HG03064 (cell line): ENCODE data around the gene CEBPZOS.

Experiments
- ATAC-seq: cut with Tn5 transposase; IDR thresholded peaks from one replicate; pipeline ENCODE4 v1.9.1; 2021; ENCODE audit warnings: low read depth; ENCODE audit not compliant: unreplicated experiment

The CEBPZOS gene

DNA sequence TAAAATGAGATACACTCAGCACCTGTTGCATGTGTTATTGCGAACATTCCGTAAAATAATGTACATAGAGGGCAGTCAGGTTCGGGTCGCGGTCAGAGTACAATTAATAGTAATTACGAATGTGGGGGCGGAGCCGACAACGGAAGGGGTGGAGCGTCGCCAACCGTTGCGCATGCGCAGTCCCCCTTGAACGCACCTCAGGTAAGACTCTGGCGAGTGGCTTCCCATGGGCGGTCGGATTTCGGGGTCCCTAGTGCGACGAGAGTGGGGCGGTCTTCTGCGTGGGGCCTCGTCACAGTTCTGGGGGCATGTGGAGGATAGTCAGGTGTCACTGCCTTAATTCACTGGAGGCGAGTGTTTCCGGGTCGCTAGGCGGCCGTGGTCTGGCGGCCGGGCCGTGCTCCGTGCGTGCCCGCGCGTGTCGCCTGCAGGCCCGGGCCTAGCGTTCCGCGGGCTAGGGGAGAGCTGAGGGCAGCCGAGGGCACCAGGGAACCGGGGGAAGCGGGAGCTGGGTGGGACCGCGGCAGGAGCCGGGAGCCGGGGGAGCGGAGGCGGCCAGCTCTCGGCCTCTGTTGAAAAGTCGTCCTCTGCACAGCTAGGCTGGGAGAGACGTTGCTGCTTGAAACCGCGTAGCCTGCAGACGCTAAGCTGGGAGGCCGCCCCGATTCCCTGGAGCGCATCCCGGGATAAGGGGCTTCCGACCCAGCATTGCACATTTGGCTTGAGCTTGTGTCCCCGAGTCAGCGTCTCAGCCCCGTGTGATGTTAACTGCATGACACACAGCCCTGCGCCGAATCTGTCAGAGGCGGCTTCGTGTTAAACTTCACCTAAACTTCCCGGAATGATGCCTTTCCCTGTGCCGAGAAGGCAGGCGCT lies at the start of gene CEBPZOS:
TSS of gene CEBPZOS (plus strand) at position 177 of the 876 bp plus-strand sequence. CDS start 3,209 bp downstream, outside the sequence.
- peak; percentile 69 for ATAC-seq

DNA sequence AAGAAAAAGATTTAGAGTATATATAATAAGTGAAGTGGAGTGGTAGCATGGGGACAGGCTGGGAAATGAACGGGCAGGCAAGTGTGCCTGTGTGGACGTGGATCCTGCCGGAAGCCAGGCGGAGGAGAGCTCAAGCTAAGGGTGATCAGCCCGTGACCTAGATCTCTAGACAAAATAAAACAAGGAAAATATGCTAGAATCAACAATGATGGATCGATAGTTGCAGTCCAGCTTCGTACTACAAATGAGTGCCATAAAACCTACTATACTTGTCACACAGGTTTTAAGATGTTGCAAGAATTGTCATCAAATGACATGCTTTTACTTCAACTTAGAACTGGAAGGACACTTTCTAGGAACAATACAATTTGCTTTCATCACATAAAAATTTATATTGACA lies 48.0 kb upstream of the CEBPZOS start:
- no peak for ATAC-seq

DNA sequence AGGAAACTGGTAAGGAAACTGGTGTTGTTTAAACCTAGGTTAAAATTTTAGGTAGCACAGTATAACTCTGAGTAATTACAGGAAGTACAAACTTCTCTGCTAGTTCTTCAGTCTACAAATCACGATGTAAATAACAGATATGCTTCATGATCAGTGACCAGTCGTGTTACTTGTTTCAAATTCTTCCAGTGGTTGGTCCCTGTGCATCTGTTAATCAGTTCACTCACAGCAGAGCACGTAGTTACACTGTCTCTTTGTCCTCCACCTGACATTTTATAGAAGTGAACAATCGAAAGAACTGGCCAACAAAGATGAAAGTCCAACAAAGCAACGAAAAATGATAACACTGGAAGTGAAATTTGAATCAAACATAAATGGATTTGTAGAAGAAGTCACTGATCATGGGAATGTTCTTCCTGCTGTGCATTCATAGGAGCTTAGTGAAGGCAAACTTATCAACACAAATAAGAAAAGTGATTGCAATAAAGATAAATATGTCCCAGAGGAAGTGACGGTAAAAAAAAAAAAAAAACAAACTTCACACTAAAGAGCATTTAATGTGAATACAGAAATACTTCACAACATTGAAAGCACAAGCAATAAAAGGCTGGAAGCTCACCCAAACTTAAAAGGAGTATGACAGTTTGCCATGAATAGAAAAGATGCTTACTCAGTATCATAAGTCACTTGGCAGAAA lies 46.5 kb upstream of the CEBPZOS start:
- ATAC-seq, result no peak

DNA sequence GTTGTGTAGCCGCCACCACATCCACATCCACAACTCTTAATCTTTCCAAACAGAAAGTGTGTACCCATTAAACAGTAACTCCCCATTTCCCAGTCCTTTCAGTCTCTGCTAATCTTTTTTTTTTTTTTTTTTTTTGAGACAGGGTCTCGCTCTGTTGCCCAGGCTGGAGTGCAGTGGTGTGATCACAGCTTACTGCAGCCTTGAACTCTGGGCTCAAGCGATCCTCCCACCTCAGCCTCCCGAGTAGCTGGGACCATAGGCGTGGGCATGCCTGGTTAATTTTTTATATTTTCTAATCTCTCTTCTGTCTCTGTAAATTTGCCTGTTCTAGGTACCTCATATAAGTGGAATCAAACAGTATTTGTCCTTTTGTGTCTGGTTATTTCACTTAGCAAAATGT lies 43.1 kb upstream of the CEBPZOS start:
- ATAC-seq, result no peak

DNA sequence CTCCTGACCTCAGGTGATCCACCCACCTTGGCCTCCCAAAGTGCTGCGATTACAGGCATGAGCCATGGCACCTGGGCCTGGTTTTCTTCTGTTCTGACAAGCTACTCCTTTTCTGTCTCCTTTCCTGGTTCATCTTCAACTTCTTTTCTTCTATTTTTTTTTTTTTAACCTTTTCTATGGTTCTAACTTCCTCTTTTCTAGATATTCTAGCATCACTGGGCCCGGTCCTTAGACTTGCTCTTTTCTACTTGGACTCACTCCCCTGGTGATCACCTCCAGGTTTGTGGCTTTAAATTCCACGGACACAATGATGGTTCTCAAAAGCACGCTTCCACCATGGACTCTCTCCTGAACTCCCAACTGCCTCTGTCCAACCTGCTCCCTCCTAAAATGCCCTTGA lies 41.5 kb upstream of the CEBPZOS start:
- no peak for ATAC-seq

DNA sequence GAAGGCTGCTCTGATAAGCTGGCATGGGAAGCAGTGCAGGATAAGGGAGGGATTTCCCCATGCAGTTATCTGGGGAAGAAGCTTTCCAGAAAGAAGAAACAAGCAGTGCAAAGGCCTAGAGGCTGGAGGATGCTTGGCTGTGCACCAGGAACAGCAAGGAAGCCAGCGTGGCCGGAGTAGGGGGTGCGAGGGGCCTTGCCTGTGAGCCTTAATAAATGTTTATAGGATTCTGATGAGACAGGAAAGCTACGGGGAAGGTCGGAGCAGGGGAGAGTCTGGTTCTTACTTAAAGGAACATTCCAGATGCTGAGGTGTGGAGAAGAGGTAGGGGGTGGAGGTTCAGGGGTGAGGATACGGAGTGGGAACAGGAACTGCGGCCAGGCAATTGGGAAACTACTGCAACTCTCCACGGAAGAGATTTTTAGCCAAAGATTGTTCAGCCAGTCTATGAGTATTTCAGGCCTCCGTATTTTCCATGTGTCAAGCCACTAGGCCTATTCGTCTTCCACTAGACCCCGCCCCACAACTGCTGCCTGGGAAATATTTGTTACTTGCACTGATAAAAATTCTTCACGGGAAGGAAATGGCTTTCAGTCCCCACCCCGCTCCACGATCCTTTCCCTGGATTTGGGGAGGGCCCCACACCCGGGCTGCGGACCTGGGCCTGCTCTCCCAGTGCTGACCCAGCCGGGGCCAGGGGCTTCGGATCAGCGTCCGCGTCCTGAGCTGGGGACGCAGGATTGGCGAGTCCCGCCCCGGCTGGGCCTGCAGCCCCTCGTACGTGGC lies 40.0 kb upstream of the CEBPZOS start:
- peak; percentile 5 for ATAC-seq

DNA sequence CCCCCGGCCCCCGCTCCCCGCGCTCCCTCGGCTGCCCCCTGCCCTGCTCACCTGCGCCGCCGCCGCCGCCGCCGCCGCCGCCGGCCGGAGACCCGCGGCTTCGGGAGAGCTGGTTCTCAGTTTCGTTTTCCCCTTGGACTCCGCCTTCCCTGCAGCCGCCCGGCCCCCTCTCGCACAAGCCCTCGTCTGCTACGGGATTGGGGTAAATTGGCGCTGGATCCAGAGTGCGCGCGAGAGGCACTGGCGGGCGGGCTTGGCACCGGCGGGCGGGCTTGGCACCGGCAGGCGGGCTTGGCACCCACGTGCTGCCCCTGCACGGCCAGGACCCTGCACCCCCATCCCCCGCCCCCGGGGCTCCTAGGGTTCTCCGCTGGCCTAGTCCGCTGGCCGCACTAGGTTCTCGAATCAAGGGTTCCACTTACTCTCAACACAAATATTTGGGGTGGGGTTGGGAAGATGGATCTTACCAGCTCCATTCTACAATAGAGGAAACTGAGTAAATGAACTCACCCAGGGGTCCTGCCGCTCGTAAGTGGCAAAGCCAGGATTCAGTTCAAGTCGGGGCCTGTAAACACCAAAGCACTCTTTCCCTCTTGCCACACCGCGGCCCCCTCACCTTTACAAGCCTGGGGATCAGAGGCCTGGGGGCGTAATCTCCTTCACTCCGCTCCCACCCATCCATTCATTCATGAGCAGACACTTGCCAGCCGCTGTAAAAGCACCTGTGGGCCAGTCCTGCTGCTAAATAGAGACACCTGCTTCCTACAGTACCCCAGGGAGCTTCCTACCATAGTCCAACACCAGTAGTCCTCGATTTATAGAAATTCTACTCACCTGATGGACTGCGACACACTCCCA lies 39.2 kb upstream of the CEBPZOS start, which contains the start of gene EIF2AK2:
TSS of gene EIF2AK2 (minus strand) at position 124 of the 858 bp plus-strand sequence. CDS start 9,174 bp downstream, outside the sequence.
- peak; percentile 68 for ATAC-seq

DNA sequence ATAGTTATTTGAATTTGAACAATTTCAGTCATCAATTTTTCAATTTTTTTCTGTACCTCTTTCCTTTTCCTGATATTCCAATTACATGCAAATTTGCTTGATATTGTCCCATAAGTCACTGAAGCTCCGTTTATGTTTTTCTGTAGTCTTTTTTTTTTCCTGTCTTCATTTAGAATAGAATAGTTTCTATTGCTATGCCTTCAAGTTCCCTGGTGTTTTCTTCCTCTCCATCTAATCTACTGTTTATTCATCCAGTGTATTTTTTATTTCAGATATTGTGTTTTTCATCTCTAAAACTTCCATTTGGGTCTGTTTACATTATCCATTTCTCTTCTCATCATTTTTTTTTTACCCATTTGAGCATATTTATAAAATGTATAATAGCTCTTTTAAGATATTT lies 31.5 kb upstream of the CEBPZOS start:
- ATAC-seq, result no peak

DNA sequence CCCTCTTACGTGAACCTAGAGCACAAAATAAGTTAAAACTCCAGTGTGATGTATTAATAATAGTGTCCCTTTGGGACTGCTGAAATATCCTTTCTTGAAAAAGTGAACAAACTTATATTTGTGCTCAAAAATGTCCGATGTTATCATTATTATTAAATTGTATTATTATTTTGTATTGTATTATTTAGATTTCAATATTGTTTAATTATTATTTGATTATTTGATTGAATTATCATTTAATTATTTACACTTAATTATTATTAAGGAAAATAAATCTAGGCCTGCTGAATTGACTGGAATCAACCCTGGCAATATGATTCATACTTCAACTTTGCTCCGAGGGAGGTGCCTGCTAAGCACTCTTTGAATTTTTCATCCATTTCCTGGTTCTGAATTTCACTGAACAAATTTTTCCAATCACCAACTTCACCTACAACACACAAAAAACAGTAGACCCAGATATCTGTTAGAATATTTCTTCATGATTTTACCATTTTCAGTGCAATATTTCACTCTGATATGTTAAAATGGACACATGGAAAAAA lies 28.6 kb upstream of the CEBPZOS start:
- ATAC-seq, result no peak

DNA sequence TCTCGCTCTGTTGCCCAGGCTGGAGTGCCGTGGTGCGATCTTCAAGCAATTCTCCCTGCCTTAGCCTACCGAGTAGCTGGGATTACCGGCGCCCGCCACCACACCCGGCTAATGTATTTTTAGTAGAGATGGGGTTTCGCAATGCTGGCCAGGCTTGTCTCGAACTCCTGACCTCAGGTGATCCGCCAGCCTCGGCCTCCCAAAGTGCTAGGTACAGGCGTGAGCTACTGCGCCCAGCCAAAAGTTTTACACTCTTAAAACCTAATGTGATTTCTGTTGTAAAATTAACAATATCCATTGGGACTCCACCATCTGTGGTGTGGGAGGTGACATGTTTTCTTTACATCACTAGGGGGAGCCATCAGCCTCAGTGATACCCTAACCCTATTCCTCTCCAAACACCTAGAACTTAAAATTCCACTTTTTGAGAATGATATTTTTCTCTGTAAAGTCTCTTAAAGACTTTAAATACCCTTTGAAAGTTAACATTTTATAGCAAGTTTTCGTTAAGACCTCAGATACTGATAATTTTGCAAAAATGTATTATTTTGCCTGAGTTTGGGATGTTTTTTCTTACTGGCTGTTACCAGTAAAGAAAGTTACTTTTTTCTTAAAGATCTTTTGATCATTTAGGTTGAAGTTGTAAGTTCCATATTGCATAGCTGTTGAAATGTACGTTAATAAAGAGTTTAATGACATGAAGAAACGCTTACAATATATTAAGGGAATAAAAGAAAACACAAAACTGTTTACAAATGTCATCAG lies 27.9 kb upstream of the CEBPZOS start:
- ATAC-seq, result no peak

DNA sequence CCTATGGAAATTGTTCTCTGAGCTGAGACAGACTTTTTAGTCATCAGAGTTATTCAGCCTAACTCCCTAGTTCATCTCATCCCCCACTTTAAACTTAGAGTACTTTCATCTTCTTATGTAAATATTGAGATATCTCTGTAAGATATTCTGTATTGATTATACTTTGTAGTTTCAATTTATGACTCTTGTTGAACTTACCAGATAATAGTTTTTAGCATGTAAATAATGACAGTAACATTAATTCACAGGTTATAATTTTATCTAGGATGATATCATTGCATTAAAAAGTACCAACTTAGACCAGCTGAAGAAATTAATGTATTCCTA lies 24.7 kb upstream of the CEBPZOS start:
- ATAC-seq, result no peak

DNA sequence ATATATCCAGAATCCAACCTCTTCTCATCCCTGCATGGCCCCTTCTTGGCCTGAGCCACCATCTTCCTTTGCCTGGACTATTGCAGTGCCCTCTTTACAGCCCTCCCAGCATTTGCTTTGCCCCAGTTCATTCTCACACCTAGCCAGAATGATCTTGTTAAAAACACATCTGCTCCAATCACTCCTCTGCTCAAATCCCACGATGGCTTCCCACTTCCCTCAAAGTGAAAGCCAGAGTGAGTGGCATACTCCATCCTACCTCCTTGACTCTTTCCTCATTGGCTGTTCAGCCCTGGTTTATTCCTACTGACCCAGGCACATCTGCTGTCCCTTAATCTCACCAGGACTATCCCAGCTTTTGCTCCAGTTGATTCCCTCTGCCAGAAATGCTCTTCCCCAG lies 22.6 kb upstream of the CEBPZOS start:
- no peak for ATAC-seq

DNA sequence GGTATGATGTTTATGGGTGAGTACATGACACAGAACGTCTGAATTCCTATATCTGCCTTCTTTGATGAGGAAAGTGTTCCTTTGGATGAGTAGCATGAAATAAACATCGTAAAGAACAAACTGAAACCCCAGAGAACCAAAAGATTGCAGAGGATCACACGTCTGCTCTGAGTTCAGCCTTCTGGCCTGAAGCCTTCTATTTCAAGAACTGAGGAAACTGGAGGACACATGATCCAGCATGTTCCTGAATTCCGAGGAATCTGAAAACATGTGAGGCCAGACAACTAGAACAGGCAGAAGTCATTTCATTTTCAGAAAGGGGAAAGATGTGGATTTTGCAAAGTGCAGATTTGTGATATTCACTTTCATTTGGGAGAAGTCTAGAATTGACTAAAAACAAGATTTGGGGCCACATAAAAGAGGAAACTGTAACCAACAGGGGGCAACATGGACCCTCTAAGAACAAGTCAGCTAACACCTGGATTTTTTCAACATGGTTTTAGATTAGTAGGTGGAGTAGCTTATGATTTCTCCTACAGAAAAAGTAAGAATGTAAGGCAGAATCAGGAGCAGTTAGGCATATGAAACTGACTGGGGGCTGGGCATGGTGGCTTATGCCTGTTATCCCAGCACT lies 16.2 kb upstream of the CEBPZOS start:
- ATAC-seq, result no peak

DNA sequence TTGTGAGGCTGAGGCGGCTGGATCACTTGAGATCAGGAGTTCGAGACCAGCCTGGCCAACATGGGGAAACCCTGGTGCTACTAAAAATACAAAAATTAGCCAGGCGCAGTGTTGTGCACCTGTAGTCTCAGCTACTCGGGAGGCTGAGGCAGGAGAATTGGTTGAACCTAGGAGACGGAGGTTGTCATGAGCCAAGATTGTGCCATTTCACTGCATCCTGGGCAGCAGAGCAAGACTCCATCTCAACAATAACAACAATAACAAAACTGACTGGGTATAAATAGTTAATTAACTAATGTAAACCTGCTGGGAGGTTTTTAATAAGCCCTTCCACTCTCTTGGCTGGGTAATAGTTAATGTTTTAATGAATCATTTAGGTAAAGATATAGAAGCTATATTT lies 15.7 kb upstream of the CEBPZOS start:
- ATAC-seq, result no peak

DNA sequence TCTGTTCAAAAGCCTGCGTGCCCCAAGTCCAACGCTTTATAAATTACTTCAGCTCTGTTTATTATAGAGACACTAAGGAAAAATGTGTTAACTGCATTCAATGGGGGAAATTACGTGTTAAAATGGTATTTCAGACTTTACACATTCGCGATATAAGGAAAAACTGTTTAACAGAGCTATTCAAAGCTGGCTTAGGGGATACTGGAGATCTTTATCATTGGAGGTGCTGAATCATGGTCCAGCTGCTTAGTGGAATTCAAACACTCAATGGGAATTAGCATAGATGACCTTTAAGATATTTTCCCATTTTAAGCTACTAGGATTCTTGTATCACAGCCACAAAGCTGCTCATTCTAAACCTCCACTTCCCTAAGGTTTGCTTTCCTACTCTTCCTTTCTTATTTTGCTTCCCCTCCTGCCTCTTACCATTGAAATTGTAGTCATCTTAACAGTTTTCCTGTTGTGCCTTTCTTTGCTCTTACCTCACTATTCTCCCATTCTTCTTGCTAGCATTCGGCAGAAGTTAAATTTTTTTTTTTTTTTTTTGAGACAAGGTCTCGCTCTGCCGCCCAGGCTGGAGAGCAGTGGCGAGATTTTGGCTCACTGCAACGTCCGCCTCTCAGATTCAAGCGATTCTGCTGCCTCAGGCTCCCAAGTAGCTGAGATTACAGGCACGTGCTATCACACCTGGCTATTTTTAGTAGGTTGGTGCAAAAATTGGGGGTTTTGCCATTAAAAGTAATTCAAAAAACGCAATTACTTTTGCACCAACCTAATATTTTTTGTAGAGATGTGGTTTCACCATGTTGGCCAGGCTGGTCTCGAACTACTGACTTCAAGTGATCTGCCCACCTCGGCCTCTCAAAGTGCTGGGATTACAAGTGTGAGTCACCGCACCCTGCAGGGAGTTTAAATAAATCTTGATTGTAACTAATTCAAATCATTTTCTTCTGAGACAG lies 14.3 kb upstream of the CEBPZOS start:
- ATAC-seq, result no peak

DNA sequence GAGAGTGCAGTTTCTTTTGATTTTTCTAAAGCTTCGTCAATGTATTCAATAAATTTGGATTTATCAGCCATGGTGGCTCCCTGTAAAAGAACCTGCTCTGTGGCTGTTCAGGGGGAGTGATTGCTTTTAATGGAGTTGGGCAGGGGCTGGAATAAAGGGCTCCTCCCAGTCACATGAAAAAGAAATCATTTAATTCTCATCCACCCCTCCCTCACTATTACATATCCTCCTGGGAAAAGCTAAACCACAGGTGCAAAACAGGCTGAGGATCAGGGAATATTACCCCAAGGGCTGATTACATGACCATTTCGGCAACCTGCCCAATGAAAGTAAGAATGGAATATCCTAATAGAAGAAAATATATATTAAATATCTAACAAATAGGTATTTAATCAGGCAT lies 7.7 kb upstream of the CEBPZOS start, which contains the start of gene SULT6B1:
TSS of gene SULT6B1 (minus strand) at position 101 of the 400 bp plus-strand sequence. CDS start at position 71, 30 bp downstream.
- no peak for ATAC-seq

DNA sequence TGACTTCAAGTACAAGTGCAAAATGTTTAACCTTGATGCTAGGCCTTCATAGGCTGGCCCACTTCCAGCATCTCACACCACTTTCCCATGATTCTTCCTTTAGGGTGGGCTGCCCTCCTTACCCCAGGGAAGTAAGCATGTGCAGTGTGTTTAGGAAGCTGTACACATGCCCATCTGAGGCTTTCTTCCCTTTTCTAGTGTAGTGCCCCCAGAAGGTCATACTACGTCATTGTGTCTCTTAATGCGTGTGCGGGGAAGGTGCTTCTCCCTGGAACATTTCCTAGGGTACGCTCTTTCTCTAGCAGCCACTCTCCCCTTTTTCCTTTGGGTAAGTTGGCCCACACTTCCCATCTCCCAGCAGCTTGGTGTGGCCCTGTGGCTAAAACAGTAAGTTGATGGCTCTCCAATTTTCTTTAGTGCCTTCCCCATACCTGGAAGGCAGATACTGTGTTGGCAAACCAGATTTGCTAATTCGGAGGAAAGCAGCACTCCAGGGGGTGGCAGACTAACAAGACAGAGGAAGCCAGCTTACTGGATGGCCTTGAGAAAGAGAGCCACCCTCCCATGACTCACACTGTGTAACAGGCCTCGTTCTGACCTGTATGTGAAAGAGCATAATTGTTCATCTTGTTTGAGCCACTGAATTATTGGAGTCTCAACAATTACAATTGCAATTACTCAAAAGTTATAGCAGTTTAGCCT lies 6.7 kb upstream of the CEBPZOS start:
- ATAC-seq, result no peak
